Cerebellar cortex (tissue), 1 donor: ENCODE data around the gene PATE1.
"Not testable (repeated sequence)": the region's sequence is repeated elsewhere in the genome, so short reads cannot be mapped to it uniquely, and the experiment has no call there.

Experiments
- DNase-seq: peaks from one replicate; pipeline ENCODE4 v3.0.0-alpha.2; 2015; ENCODE audit warnings: low spot score

Gene PATE1, protein sequence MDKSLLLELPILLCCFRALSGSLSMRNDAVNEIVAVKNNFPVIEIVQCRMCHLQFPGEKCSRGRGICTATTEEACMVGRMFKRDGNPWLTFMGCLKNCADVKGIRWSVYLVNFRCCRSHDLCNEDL

DNA sequence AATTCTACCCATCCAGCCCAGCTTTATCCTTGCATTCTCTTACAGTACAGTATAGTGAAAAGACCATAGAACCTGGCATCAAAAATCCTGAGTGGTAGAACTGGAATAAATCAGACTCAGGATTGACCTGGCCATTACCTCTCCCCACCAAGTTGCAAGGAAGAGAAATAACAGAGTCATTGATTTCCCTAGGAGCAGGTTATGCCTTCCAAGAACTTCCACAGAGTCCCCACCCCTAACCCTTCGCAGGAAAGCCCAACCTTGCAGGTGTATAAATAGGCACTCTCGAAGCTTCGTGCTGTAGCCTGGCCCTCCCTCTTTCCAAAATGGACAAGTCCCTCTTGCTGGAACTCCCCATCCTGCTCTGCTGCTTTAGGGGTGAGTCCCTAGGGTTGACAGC lies at the start of gene PATE1:
TSS of gene PATE1 (plus strand) at position 301 of the 400 bp plus-strand sequence. CDS start at position 327, 26 bp downstream.
- no peak for DNase-seq

- no peak for DNase-seq
Measured at GRCh38 chr11:125701018-125701610, 45.0 kb upstream of the PATE1 start.

GRCh38 chr11:125701858-125702621 lies 44.0 kb upstream of the PATE1 start:
- no peak for DNase-seq

DNA sequence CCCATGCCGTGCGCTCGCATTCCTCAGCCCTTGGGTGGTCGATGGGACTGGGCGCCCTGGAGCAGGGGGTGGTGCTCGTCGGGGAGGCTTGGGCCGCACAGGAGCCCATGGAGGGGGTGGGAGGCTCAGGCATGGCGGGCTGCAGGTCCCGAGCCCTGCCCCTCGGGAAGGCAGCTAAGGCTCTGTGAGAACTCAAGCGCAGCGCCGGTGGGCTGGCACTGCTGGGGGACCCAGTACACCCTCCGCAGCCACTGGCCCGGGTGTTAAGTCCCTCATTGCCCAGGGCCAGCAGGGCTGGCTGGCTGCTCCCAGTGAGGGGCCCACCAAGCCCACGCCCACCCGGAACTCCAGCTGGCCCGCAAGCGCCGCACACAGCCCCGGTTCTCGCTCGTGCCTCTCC lies 41.4 kb upstream of the PATE1 start:
- not testable (repeated sequence) for DNase-seq

DNA sequence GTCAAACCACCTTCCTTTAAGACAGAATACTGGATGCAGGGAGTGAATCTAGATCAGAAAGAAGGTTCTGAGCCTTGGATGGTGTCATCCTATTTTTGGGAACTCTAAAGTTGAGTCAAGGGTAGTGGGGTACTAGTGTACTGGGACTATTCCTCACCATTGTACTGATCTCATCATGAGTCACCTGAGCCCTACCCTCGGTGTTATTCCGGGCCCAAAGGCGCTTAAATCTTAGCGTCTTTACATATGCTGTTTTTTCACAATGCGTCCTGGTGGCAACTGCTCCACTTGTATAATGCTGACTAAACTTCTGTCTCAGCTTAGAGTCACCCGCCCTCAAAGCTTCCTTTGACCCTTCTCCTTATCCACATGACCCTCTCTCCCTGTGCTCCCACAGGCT lies 25.3 kb upstream of the PATE1 start:
- no peak for DNase-seq

- DNase-seq = peak; percentile 3
Measured at GRCh38 chr11:125724125-125724524, 22.0 kb upstream of the PATE1 start.

DNA sequence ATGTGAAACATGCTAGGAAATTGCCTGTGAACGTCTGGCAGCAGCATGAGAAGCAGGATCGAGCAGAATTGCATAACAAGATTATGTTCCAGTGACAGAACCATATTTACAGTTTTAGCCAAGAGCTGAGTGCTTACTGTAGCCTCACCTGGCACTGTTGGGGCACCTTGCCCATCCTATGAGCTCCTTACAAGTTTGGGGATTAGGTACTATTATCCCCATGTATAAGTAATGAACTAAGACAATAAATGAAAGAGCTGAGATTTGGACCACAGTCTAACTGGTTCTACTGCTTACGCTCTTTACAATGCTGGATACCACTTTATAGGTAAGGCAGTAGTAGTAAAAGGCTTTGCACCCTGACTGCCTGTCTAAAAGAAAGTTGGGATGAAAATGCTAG lies 17.1 kb upstream of the PATE1 start:
- no peak for DNase-seq

GRCh38 chr11:125740617-125741016 lies 5.5 kb upstream of the PATE1 start:
- DNase-seq = no peak

DNA sequence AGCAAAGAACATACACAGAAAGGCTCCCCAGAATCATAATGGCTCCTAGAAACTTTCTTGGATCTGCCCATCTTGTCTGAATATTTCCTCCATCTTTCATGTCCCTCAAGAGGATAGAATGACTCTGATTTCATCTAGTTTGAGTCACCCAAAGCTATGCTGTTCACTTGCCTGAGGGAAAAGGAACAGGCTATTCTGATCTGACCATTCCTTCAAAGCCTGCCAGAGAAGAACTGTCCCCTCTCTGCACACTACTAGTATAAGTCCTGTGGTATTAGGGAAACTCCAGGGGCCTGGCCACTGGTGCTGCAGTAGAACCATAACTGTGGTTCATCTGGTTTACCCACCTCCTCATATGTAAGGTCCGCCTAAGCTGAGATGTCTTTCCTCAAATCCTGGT lies 2.4 kb upstream of the PATE1 start:
- no peak for DNase-seq

DNA sequence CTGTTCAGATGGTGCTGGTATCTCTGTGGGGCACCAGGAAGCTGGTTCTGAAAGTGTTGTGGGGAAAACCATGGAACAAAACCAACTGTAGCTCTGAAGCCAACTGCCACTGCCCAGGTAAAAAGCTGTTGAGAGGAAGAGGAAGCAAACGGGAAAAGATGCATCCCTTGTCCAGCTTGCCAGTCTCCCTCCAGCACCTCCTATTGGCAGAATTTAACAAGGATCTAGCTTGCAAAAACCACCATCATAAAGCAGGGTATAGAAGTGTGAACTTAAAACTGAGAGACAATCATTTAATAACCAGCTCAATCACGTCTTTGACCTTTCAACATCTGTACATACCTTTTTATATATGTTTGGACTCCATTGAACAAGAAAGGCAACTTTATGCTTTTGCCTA lies 4.5 kb downstream of the PATE1 start:
- no peak for DNase-seq

- no peak for DNase-seq
Measured at GRCh38 chr11:125756050-125756449, 10.0 kb downstream of the PATE1 start.

DNA sequence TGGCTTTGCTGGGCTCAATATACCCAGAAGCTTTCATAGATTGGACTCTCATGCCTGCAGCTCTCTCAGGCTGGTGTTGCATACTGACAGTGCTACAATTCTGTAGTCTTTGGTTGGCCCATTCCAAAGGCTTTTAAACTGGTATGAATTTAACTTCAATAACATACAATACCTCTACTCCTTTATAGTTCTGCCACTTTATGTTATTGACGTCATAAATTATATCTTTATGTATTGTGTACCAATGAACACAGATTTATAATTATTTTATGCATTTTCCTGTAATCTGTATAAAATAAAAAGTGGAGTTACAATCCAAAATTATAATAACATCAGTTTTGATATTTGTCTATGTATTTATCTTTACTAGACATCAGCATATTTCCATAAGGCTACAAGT lies 16.4 kb downstream of the PATE1 start:
- no peak for DNase-seq

DNA sequence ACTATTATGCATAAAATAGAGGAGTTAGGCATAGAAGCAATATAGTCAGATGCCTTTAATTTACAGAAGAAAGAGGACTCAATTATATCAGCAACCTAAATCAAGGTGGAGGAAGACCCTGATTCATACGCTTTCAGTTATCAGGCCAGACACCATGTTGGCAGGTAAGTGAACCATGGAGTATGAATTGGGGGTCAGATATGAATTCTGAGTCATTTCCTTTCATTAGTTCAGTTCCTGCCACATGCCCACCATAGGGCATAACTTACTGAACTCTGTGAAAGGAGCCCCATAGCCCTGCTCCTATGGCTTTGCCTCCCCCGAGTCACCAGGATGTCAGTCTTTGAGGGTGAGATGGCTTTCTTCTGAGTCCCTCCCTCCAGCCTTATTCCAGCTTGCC lies 17.4 kb downstream of the PATE1 start:
- DNase-seq = no peak

DNA sequence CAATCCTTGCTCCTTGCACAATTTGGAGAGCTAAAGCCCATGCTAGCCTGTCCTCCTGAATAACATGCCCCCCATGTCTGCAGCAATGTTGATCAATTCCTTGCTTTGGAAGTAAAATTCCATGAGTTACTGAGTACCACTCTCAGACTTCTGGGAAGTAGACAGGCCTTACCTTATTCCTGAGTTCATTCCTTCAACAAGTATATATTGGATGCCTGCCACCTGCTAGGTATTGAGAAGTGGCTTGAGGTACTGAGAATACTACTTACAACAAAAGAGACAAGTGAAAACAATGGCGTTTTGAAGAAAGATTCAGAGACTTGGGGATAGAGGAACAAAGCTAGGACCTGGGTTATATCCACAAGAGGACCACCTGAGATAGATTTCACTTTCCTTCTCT lies 20.2 kb downstream of the PATE1 start:
- no peak for DNase-seq

DNA sequence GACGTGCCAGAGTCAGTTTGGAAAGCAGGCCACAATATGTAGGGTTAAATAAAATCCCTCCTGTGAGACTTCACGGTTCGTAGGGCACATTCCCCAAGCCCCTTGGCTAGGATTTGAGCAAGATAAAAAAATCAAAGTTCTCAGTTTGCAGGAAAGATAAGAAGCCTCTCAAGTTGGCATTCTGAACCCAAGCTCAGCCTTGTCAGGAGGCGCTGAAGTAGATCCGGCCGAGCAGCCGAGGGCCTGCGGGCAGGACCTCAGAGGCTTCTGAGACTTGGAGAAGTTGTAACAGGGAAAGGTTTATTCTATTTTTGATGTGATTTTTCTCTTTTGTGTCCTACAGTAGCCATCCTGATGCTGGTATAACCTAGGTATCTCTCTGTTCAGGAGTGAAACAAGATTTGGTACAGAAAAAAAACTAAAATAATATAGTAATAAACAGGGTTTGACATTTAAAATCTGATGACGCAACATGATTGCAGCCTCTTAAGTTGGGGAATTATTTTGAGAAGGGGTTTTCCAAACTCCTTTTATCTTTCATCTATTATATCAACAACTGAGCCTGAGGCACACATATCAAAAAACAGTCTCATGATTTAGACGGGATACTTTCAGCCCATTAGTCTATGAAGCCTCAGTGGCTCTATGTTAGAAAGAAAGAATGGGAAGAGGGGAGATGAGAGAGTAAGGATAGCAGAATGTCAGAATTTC lies 22.4 kb downstream of the PATE1 start:
- DNase-seq = no peak

GRCh38 chr11:125770583-125770982 lies 24.5 kb downstream of the PATE1 start:
- no peak for DNase-seq

DNA sequence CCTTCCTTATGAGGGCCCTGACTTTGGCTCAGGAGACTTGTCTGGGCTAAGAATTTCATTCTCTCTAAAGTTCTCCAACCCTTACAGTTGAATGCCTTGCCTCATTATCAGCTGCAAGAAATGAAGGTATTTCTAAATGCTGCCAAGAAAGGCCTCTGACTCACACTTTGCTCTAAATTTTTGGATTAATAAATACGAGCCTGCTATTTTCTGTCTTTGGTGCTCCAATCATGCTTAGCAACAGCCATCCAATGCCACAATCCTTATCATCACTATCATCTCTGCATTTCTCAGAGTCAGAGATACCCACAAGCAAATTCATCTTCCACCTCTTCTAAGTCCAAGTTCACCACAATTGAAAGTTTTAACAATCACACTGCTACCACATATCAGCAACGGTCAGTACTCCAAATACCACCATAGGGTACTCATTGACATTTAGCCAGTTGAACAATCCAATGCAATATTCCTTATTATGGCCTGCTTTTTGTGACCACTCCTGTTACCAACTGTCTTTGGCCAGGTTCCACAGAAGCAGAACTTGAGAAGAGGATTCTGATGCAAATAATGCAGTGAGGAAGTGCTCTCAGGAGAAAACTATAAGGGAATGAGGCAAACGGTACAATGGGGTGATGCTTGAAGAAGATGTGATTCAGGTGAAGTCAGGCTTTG lies 26.9 kb downstream of the PATE1 start:
- no peak for DNase-seq

DNA sequence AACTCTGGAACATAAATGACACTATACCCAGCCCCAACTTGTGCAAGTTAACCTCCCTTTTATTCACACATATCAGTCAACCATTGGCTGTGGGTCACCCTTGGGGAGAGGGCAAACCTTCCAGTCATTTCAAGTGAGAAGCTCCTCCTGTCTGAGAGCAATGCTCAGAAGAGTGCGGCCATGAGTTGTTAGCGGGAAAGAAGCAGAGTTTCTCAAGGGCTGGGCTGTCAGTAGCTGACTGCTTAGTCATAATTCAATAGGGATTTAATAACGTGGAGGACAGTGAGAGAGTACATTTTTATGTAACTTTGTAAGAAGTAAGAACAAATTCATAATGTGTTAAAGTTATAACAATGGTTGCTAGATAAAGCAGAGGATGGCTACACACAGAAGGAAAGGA lies 27.4 kb downstream of the PATE1 start:
- no peak for DNase-seq

GRCh38 chr11:125777309-125777708 lies 31.2 kb downstream of the PATE1 start:
- no peak for DNase-seq

GRCh38 chr11:125778728-125779127 lies 32.6 kb downstream of the PATE1 start, which contains the start of gene PATE2:
Gene PATE2, minus strand, starts transcription at chr11:125778828. Its CDS starts 55 bp downstream, at chr11:125778773.
- no peak for DNase-seq

- no peak for DNase-seq
Measured at GRCh38 chr11:125784678-125785077, 38.6 kb downstream of the PATE1 start.

GRCh38 chr11:125787827-125788226 lies 41.7 kb downstream of the PATE1 start, which contains the start of gene PATE3:
Gene PATE3, plus strand, starts transcription at chr11:125788127. Its CDS starts 25 bp downstream, at chr11:125788152.
- no peak for DNase-seq
